ENCODE results near the gene REC114.

The REC114 gene

GRCh38 chr15:73605759-73606436 is 162.9 kb downstream of the REC114 start:
- no peak for DNase-seq (ENCODE audit: low spot score)

GRCh38 chr15:73607405-73607804 is 164.4 kb downstream of the REC114 start:
- no peak for DNase-seq (ENCODE audit: low spot score)

DNA sequence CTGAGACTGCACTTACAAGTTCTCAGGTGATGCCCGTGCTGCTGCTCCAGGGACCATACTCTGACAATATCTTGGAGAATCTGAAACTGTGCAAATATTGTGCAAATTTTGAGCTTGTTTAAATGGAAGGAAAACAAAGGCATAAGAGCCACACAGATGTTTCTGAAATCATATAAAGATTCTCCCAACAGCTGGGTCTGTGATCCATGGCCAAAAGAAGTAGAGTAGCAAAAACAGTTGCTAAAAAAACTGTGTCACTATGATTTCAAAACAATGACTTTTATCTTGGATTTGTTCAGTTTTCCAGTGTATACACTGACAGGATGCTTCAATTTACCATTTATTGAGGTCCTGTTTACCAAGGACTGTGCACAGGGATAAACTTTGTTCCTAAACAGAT is 164.9 kb downstream of the REC114 start:
- DNase-seq (ENCODE audit: low spot score), result no peak

DNA sequence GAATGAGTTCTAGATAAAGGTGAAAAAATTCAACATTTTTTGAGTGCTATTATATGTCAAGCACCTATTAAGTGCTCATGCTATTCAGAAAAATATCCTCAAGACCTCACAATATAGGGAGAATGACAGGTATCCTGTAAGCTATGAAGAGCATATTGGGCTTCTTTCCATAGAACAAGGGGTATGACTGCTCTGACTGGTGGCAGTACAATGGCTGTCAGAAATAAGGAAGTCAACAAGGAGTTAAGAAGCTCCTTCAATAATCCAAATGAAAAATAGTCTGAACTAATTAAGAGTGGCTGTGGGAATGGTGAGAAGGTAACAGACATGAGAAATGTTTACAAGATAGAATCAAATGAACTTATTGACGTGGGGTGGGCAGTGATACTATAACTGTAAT is 165.5 kb downstream of the REC114 start:
- DNase-seq (ENCODE audit: low spot score), result no peak

- DNase-seq (ENCODE audit: low spot score), result no peak
These were observed 166.0 kb downstream of the REC114 start for GRCh38 chr15:73608941-73609340.

Data from globus pallidus (tissue), 1 donor.